ENCODE results near the gene STARD8.

STARD8 gene

DNA sequence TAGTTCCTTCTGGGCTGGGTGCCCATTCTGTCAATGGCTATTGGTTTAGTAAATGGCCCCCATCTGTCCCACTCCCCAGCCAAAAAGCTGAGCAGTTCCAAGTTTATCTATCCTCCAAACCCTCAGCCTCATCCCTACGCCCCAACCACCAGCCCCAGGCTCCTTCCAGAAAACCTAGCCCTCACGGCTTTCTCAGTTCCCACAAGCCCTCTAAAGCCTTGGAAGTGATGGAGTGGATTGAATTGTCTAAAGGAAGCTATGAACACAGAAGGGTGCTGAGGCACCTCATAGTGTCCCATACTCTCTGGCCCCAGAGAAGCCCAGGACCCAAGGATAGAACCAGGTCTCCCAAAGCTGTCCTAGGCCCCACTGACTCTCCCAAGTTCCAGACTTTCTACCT lies 105.8 kb downstream of the STARD8 start:
- H3K27me3 Mint-ChIP-seq (ENCODE audit: low read depth) = no peaks in the 10 kb centered on the region
- no peak overlapping the region for H3K27ac Mint-ChIP-seq
- H3K4me3 Mint-ChIP-seq = no peak overlapping the region
- H3K4me1 Mint-ChIP-seq (ENCODE audit: low read depth) = peaks cover 1% of the 10 kb centered on the region
- H3K36me3 Mint-ChIP-seq (ENCODE audit: low read depth) = no peaks in the 10 kb centered on the region
- H3K9me3 Mint-ChIP-seq = no peaks in the 10 kb centered on the region

DNA sequence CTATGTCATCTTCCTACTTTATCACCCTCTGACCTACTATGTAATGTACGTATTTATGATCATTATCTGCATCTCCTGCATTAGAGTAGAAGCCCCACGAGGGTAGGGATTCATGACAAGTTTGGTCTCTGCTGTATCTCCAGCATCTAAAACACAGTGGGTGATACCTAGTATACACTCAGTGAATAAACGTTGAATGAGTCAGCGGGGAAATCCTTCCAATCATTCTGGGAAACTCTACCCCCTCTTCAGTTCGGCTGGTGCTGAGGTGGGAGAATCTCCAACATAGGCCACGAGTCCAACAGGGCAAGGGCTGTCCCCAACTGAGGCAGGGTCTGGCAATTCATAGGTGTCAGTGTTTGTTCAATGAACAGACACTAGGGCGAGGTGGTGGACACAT lies 106.9 kb downstream of the STARD8 start:
- Mint-ChIP-seq H3K4me3 (no peak overlapping the region), H3K27ac (no peak overlapping the region), H3K36me3 (ENCODE audit: low read depth) (no peaks in the 10 kb centered on the region), H3K4me1 (ENCODE audit: low read depth) (peaks cover 1% of the 10 kb centered on the region), H3K27me3 (ENCODE audit: low read depth) (no peaks in the 10 kb centered on the region), H3K9me3 (no peaks in the 10 kb centered on the region)

DNA sequence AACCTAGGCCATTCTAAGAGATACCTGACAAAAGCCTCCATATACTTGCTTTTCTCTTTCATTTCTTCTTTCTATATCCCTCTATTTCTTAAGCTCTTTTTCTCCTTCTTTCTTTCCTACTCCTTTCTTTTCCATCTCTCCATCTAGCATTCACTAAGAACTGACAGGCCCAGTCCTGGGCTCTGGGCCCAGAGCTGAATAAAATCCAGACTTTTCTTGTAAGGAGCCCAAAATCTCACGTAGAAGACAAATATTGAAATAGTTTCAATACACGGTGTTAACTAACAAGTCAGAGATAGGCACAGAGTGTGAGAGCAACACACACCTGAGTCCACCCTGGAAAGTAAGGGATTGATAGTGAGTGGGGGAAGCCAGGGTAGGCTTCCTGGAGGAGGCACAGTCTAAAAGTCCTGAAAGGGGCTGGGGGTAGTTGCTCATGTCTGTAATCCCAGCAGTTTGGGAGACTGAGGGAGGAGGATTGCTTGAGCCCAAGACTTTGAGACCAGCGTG lies 108.2 kb downstream of the STARD8 start:
- H3K36me3 Mint-ChIP-seq (ENCODE audit: low read depth) = no peaks in the 10 kb centered on the region
- no peaks in the 10 kb centered on the region for H3K4me1 Mint-ChIP-seq (ENCODE audit: low read depth)
- H3K9me3 Mint-ChIP-seq = no peaks in the 10 kb centered on the region
- H3K27me3 Mint-ChIP-seq (ENCODE audit: low read depth) = no peaks in the 10 kb centered on the region
- H3K27ac Mint-ChIP-seq = no peak overlapping the region
- H3K4me3 Mint-ChIP-seq = no peak overlapping the region

DNA sequence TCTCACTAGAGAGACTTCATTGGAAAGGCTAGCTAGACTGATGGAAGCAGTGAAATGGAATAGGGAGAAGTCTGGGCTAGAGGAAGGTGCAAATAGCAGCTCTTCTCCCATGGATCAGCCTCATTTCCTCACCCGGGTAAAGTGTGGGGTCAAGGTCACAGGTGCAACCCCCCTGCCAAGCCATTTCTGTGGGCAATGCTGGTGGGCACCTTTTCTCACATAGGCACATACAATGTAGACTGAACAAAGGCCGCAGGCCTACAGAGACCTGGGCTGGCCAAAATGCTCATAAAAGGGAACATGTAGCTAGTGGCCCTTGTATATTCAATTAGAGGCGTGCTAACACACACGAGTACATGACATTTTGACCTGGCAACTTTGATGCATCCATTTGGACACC lies 109.9 kb downstream of the STARD8 start:
- no peak overlapping the region for H3K4me3 Mint-ChIP-seq
- no peaks in the 10 kb centered on the region for H3K27me3 Mint-ChIP-seq (ENCODE audit: low read depth)
- H3K27ac Mint-ChIP-seq = no peak overlapping the region
- no peaks in the 10 kb centered on the region for H3K9me3 Mint-ChIP-seq
- no peaks in the 10 kb centered on the region for H3K36me3 Mint-ChIP-seq (ENCODE audit: low read depth)
- H3K4me1 Mint-ChIP-seq (ENCODE audit: low read depth) = no peaks in the 10 kb centered on the region

DNA sequence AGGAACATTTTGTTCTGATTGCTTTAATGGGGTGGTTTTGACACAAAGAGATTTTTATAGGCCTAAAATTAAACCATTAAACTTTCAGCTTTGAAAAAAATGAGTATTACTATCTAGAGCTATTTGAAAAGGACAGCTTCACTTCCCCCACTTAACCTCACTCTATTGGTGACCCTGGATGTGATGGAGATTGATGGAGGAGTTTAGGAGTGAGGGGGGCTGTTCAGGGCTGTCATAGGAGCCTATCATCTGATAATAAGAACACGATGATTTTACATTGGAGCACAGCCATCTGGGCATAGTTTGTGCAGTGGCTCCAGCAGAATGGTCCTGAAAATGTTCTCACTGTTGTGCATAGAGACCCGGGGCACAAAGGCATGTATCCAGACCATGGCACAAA lies 110.3 kb downstream of the STARD8 start:
- no peaks in the 10 kb centered on the region for H3K36me3 Mint-ChIP-seq (ENCODE audit: low read depth)
- H3K9me3 Mint-ChIP-seq = no peaks in the 10 kb centered on the region
- no peaks in the 10 kb centered on the region for H3K4me1 Mint-ChIP-seq (ENCODE audit: low read depth)
- H3K27me3 Mint-ChIP-seq (ENCODE audit: low read depth) = no peaks in the 10 kb centered on the region
- no peak overlapping the region for H3K27ac Mint-ChIP-seq
- H3K4me3 Mint-ChIP-seq = no peak overlapping the region

DNA sequence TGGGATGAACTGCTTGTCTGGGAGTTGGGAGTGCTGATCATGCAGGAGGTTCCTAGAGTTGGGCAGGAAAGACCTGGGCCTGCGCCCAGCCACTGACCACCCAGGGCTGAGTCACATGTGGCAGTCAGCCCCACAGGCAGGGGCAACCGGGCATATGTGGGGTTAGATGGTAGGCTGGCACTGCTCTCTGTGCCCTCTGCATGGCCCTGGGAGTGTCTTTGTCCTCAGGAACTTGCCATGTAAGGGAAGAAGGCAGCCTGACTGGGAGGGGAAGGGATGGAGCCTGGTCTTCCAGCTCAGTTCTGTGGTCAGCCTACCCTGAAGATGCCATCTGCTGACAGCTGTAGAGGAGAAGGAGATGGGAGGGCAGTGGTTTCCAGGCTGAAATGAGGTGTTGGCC lies 111.2 kb downstream of the STARD8 start:
- Mint-ChIP-seq H3K36me3 (ENCODE audit: low read depth) (no peaks in the 10 kb centered on the region), H3K9me3 (no peaks in the 10 kb centered on the region), H3K27me3 (ENCODE audit: low read depth) (no peaks in the 10 kb centered on the region), H3K4me3 (no peak overlapping the region), H3K27ac (no peak overlapping the region), H3K4me1 (ENCODE audit: low read depth) (no peaks in the 10 kb centered on the region)

DNA sequence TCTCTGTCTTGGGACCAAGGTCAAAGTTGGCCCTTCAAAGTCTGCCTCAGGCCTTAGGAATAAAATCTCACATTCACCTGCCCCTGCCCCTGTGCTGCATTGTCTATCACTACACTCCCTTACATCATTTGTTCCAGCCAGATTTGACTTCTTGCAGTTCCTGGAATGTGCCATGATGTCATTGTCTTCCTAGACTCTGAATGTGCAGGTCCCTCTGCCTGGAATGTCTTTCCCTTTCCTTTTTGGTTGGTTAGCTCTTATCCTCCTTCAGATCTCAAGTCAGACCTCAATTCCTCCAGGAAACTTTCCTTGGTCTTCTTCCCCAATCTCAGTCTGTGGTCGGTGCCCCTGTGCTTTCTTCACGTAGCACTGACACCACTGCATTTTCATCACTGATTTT lies 113.6 kb downstream of the STARD8 start:
- H3K27me3 Mint-ChIP-seq (ENCODE audit: low read depth) = no peaks in the 10 kb centered on the region
- no peaks in the 10 kb centered on the region for H3K36me3 Mint-ChIP-seq (ENCODE audit: low read depth)
- H3K4me1 Mint-ChIP-seq (ENCODE audit: low read depth) = no peaks in the 10 kb centered on the region
- no peaks in the 10 kb centered on the region for H3K9me3 Mint-ChIP-seq
- no peak overlapping the region for H3K4me3 Mint-ChIP-seq
- no peak overlapping the region for H3K27ac Mint-ChIP-seq

DNA sequence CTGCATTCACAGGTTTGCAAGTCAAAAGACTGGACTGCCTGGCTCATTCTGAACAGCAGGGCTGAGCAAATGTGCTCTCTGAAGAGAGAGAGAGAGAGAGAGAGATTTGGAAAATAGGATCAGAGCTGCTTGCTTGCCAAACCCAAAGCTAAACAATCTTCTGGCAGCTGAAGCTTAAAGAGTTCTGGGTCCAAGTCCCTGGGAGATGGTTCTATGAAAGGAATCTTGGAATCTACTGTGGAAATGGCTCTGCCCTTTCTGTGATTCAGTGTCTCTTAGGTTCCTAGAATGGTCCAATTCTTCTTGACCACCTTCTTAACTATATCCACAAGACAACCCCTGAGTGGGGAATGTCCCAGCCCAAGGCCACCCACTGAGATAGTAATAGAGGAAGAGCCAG lies 115.3 kb downstream of the STARD8 start:
- Mint-ChIP-seq H3K4me1 (ENCODE audit: low read depth) (no peaks in the 10 kb centered on the region), H3K4me3 (no peak overlapping the region), H3K27me3 (ENCODE audit: low read depth) (no peaks in the 10 kb centered on the region), H3K27ac (no peak overlapping the region), H3K36me3 (ENCODE audit: low read depth) (no peaks in the 10 kb centered on the region), H3K9me3 (no peaks in the 10 kb centered on the region)

DNA sequence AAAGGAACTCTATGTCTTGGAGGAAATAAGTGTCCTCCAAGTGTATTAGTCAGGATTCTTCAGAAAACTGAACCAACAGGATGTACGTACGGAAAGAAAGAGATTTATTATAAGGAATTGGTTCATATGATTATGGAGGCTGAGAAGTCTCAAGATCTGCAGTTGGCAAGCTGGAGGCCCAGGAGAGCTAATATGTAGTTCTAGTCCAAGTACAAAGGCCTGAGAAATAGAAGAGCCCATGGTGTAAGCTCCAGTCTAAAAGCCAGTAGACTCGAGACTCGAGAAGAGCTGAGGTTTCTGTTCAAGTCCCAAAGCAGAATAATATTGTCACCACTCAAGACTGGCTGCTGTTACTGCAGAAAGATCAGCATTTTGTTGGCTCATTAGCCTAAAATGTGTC lies 116.0 kb downstream of the STARD8 start:
- H3K4me3 Mint-ChIP-seq = no peak overlapping the region
- H3K9me3 Mint-ChIP-seq = no peaks in the 10 kb centered on the region
- H3K27ac Mint-ChIP-seq = no peak overlapping the region
- H3K36me3 Mint-ChIP-seq (ENCODE audit: low read depth) = no peaks in the 10 kb centered on the region
- H3K27me3 Mint-ChIP-seq (ENCODE audit: low read depth) = no peaks in the 10 kb centered on the region
- no peaks in the 10 kb centered on the region for H3K4me1 Mint-ChIP-seq (ENCODE audit: low read depth)
